NCI-H2107 treated with DMSO at 0.1 percent for 48 hours (cell line): ENCODE data around the gene PLEKHA3.
"Not testable (repeated sequence)": the region's sequence is repeated elsewhere in the genome, so short reads cannot be mapped to it uniquely, and the experiment has no call there.

Source experiments
- DNase-seq: peaks from one replicate; lab custom pipeline; 2025; ENCODE audit not compliant: unreplicated experiment; lab: John Stamatoyannopoulos, UW

The PLEKHA3 gene

DNA sequence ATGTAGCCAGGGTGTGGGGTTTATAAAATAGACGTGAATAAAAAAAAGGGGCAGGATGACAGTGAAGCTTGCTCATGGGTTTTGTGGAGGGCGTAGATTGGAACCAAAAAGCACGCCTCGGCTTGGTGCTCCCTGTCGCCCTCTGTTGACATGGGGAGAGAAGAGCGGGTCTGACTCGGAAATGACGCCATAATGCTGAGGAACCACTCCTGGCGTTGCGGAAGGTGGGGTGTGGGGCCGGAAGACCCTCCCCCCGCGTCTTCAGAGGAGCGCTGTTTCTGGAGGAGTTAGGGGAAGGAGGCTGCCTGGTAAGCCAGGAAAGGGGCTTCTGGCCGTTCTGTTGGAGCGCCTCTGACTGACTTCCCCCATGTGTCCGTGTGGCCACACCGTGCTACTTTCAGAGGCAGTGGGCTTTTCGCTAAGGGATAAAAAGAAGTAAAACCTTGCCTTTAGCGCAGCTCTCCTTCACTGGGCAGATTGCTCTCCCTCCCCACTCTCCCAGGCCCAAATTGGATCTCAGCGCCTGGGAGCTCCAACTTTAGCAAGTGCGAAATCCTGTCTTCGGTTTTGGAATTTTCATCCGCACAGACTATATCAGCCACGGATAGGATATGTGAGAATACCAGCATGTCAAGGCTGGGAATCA is 42.8 kb downstream of the PLEKHA3 start:
- peak; percentile 84 for DNase-seq

DNA sequence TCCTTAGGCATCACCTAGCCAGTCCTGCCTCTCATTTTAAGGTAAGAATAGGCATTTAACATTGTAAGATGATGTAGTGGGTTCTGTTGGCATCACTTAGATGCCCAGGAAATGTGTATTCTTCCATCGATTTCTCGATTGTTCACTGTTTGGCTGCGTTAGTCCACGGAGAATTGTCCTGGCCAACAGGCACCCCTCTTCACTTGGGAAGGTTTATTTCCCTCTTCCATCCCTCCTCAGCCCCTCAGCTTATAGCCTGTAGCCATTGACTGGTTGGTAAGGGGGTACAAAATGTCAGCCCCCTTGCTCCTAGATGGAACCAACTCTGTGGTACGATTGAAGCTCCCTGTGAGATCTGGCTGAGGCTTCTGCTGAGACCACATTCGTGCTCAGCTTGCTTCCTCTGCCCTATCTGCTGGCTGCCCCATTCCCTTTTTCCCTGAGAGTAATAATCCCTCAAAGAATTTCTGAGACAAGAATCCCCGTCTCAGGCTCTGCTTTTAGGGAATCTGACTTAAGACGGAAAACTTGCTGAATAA is 43.4 kb downstream of the PLEKHA3 start:
- no peak for DNase-seq

DNA sequence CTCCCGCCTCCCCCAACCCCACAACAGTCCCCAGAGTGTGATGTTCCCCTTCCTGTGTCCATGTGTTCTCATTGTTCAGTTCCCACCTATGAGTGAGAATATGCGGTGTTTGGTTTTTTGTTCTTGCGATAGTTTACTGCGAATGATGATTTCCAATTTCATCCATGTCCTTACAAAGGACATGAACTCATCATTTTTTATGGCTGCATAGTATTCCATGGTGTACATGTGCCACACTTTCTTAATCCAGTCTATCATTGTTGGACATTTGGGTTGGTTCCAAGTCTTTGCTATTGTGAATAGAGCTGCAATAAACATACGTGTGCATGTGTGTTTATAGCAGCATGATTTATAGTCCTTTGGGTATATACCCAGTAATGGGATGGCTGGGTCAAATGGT is 44.8 kb downstream of the PLEKHA3 start:
- DNase-seq: not testable (repeated sequence)

DNA sequence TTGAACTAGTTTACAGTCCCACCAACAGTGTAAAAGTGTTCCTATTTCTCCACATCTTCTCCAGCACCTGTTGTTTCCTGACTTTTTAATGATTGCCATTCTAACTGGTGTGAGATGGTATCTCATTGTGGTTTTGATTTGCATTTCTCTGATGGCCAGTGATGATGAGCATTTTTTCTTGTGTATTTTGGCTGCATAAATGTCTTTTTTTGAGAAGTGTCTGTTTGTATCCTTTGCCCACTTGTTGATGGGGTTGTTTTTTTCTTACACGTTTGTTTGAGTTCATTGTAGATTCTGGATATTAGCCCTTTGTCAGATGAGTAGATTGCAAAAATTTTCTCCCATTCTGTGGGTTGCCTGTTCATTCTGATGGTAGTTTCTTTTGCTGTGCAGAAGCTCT is 45.2 kb downstream of the PLEKHA3 start:
- not testable (repeated sequence) for DNase-seq

DNA sequence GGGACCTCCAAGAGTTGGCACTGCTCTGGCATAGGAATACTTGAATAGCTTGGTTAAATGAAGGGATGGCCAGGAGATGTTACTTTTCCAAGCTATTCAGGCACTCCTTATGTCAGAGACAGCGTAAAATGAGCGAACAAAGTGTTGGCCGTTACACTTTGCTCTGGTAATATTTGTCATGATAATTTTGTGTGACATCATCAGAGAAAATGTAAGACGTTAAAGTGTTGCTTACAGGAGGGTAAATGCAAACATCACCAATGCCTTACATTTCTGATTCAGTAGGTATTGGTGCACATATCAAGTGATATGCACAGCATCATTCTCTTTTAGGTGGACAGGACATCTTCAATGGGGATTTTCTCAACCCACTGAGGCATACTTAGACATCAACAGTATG is 46.0 kb downstream of the PLEKHA3 start:
- no peak for DNase-seq

DNA sequence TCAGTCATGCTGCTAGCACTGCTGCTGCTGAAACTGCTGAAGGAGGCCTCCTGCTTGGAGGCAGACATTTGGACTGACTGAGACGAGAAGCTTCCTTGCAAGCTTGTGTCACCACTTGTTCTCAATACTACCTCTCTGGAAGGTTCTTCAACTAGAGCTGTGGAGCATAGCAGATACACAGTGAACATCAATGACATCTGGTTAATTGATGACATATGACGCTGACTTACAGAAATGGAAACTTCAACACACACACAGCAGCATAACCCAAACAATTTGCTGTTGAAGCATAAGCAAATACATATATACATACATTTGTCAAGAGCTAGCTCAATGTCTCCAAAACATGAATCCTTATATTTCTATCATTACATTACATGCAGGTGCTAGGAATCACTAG is 47.3 kb downstream of the PLEKHA3 start:
- no peak for DNase-seq

DNA sequence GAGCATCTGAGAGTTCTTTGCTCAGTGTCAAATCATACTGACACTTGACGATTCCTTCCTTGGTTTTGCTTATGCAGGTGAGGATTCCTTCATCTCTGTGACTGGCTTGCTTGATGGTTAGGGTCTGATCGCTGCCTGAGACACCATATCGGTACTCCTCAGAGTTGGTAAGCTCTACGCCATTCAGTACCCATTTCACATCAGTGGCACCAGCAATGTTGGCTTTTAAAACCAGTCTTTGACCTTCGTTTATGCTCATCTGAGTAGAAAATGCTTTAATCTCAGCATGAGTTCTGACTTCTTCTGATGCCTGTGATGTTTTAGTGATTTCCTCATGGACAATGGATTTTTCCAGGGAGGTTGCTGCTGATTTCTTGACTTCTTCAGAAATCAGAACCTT is 48.4 kb downstream of the PLEKHA3 start:
- no peak for DNase-seq

DNA sequence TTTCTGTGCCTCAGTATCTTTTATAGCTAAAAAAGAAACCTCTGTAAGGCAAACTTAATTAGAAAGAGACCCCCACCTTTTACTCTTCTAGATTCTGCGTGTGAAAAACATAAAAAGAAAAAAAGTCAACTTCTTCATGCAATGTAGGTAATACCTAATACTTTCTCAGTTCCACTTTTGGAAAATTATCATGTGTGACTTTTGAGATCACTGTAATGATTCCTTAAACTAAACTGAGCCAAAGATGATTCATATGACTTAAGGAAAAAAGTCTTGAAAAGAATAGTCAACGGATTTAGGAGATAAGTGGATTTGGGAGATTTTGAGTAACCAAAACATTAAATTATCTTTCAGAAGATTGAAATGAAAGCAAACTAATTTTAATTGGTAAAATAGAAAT is 48.9 kb downstream of the PLEKHA3 start:
- DNase-seq: no peak

DNA sequence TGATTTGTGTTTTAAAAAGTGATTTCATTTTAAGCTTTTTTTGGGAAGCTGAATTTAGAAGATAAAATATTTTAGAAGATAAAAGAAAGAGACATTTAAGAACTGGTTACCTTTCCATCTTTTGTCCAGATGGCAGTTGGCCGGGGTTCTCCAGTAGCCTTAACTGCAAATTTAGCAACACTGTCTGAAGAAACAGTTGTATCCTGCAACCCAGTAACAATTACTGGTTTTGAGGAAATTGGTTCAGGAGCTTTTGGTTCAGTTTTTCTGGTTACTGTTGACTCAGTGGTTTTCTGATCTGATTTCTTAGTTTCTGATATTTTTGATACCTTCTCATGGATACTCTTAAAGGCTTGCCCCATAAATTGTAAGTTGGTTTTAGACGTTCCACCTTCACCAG is 49.9 kb downstream of the PLEKHA3 start:
- no peak for DNase-seq

DNA sequence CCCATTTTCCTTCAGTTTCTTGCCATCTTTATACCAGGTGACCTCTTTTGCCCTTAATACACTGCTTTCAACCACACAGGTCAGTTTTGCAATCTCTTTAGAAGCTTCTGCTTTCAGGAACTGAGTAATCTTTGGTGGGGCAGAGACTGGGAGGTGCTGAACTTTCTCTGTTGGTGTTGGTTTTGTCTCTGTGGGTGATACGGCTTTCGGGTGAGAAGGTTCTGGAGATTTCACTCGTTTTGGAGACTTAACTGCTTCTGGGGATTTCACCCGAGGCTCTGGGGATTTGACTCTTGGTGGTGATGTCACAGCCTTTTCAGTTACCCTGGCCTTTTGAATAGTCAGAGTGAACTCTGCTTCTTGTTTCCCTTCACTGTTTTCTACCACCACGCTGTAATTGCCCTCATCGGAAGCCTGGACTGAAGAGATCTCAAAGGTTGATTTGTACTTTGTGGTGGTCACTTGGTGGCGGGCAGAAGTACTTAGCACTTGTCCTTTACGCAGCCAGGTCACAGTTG is 50.4 kb downstream of the PLEKHA3 start:
- DNase-seq: no peak

DNA sequence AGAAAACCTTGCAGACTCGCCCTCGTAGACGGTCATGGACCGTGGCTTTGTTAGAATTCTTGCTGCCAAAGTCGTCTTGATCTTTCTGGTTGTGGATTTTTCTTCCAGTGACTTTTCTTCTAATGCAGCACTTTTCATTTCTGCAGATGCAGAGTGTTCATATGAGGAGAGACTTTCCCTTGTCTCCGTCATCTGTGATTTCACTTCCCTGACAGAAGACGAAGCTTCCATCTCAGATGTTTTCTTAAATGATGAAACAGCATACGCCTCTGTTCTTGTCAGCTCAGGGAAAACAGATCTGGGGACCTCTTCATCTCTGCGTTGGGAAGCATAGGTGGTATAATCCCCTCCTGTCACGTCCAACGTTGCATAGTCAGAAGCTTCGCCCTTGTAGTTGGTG is 50.9 kb downstream of the PLEKHA3 start:
- no peak for DNase-seq

DNA sequence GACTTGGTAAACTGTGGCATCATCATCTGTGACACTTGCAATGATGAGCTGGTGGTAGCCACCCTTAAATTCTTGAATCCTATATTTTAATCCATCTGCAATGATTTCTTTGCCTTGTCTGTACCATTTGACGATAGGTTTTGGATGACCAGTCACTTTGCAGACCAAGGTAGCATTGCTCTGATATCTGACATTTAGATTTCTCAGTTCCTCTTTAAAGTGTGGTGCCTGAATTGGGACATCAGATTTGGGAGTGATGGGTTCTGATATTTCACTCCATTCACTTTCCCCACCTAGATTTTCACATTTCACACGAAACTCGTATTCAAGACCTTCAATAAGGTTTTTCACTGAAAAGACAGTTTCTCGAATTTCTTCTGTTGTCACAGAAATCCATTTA is 55.8 kb downstream of the PLEKHA3 start:
- no peak for DNase-seq

DNA sequence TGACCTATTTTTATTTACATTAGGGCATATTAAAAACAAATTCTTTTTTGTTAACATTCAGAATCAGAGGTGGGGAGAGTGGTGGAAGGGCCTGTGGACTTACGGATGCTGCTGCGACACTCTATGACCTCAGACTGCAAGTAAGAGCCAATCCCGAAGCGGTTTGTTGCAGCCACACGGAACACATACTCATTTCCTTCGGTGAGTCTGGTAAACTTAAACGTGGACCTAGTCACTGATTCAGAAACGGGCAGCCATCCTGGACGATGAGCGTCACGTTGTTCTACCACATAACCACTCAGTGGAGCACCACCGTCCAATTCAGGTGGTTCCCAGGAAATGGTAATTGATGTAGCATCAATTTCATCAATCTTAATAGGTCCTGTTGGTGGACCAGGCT is 61.9 kb downstream of the PLEKHA3 start:
- no peak for DNase-seq

DNA sequence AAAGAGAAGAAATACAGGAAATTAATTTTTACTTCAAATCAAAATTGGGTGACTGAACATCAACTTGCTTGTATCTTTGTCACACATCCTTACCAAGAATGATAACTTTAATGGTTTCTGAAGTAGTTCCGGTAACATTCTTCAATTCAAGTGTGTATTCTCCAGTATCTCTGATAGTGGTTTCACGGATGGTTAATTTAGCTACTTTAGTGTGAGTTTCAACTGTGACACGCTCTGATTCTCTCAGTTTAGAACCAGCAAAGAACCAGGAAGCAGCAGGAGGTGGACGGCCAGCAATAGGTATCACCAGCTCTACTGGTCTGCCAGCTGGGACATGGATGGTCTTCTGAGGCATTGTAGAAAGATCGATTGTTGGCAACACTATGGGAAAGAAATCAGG is 62.3 kb downstream of the PLEKHA3 start:
- DNase-seq: no peak

DNA sequence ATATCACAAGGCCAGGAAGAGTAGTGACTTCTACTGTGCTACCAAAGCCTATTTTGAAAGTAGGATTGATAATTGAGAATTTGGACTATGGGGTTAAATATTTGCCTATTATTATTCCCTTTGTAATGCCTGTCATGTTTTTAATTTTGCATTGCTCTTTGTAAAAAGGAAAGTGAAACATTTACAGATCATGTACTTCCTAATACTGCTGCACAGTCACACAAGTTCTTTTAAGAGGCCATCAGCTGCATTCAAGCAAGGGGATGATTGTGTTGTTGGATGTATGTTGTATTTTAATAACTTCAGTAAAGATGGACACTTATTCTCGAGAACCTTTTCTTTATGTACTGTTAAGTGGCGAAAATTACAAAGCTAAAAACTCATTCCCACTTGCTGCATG is 70.1 kb downstream of the PLEKHA3 start:
- DNase-seq: no peak

DNA sequence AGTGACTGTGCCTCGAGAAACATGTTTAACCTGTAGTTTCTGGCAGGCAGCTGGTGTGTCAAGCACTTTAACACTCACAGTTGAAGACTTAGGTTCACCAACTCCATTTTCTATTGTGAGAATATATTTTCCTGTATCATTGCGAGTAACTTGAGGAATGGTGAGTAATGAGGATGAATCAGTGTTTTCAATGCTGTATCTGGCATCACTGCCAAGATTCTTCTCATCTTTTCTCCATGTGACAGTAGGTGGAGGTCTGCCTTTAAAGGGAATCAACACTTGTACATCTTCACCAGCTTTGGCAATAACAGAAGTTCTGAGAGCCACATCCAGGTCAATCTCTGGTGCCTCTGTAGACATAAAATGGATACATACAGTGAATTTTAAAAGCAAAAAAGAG is 72.8 kb downstream of the PLEKHA3 start:
- no peak for DNase-seq
